ENCODE results near the gene G3BP2. TPM values are rescaled to one million over a fixed set of nuclear protein-coding genes. Genes with fewer than 3 reads are reported as not detected.
A peak's percentile ranks its signal among the peaks of the same experiment; 100 is the strongest.

Gene G3BP2
- total and polyA plus RNA-seq, 9 of the 15 experiments (the other 6 are each of a cell fraction or from before 2014, with no cell fraction given), result 25.2 to 222 (median 130) TPM

DNA sequence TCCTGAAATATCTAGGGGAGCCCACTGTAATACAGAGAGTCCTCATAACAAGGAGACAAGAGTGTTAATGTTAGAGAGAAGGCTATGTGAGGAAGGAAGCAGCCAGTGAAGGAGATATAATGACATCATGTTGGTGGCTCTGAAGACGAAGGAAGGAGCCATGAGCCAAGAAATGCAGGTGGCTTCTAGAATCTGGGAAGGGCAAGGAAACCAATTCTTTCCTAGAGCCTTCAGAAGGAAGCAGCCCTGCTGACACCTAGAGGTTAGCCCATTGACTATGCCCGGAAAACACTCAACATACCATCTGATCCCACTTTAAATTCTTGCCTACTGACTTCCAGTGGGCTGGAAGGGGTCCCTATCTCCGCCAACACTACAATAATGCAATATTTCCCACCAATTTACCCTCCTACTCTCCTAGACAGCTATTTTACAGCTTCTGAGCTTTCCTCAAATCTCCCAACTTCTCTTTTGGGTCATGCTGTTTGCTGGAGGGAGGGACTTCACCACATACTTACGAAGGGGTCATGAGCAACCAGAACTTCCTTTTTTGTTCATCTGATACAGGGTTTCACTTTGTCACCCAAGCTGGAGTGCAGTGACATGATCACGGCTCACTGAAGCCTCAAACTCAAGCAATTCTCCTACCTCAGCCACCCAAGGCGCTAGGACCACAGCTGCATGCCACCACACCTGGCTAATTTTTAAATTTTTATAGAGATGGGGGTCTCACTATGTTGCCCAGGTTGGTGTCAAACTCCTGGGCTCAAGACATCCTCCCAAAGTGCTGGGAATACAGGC lies 25.2 kb upstream of the G3BP2 start (continued):
- no peak for TF ChIP-seq ZNF431 (CRISPR knock-in tag; IDR thresholded peaks at IDR 0.05)
- TF ChIP-seq, protein P1, sequence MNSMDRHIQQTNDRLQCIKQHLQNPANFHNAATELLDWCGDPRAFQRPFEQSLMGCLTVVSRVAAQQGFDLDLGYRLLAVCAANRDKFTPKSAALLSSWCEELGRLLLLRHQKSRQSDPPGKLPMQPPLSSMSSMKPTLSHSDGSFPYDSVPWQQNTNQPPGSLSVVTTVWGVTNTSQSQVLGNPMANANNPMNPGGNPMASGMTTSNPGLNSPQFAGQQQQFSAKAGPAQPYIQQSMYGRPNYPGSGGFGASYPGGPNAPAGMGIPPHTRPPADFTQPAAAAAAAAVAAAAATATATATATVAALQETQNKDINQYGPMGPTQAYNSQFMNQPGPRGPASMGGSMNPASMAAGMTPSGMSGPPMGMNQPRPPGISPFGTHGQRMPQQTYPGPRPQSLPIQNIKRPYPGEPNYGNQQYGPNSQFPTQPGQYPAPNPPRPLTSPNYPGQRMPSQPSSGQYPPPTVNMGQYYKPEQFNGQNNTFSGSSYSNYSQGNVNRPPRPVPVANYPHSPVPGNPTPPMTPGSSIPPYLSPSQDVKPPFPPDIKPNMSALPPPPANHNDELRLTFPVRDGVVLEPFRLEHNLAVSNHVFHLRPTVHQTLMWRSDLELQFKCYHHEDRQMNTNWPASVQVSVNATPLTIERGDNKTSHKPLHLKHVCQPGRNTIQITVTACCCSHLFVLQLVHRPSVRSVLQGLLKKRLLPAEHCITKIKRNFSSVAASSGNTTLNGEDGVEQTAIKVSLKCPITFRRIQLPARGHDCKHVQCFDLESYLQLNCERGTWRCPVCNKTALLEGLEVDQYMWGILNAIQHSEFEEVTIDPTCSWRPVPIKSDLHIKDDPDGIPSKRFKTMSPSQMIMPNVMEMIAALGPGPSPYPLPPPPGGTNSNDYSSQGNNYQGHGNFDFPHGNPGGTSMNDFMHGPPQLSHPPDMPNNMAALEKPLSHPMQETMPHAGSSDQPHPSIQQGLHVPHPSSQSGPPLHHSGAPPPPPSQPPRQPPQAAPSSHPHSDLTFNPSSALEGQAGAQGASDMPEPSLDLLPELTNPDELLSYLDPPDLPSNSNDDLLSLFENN (IDR thresholded peaks at IDR 0.05; ENCODE audit: low read depth in 2 of 2, low read length in 2 of 2), result no peak
- TF ChIP-seq ZNF79 (CRISPR knock-in tag; IDR thresholded peaks at IDR 0.05; ENCODE audit: low read depth), result no peak
- no peak for TF ChIP-seq ETV6 (IDR thresholded peaks at IDR 0.05; ENCODE audit: borderline replicate concordance in 1 of 2, low read depth in 2 of 2, low read length in 1 of 2)
- TF ChIP-seq ETV6 (CRISPR knock-in tag; IDR thresholded peaks at IDR 0.05; ENCODE audit: borderline replicate concordance), result no peak
- TF ChIP-seq, protein P2, sequence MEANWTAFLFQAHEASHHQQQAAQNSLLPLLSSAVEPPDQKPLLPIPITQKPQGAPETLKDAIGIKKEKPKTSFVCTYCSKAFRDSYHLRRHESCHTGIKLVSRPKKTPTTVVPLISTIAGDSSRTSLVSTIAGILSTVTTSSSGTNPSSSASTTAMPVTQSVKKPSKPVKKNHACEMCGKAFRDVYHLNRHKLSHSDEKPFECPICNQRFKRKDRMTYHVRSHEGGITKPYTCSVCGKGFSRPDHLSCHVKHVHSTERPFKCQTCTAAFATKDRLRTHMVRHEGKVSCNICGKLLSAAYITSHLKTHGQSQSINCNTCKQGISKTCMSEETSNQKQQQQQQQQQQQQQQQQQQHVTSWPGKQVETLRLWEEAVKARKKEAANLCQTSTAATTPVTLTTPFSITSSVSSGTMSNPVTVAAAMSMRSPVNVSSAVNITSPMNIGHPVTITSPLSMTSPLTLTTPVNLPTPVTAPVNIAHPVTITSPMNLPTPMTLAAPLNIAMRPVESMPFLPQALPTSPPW (CRISPR knock-in tag; IDR thresholded peaks at IDR 0.05), result no peak
- no peak for TF ChIP-seq FOXA3 (CRISPR knock-in tag; conservative IDR thresholded peaks at IDR 0.05 in 1 of 2, IDR thresholded peaks at IDR 0.05 in 1 of 2)
- TF ChIP-seq SRSF9 (IDR thresholded peaks at IDR 0.05; ENCODE audit: borderline replicate concordance, low read depth, low read length), result no peak
- TF ChIP-seq, protein P3, sequence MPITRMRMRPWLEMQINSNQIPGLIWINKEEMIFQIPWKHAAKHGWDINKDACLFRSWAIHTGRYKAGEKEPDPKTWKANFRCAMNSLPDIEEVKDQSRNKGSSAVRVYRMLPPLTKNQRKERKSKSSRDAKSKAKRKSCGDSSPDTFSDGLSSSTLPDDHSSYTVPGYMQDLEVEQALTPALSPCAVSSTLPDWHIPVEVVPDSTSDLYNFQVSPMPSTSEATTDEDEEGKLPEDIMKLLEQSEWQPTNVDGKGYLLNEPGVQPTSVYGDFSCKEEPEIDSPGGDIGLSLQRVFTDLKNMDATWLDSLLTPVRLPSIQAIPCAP (CRISPR knock-in tag; IDR thresholded peaks at IDR 0.05; ENCODE audit: borderline replicate concordance), result no peak
- no peak for TF ChIP-seq PCBP1 (IDR thresholded peaks at IDR 0.05; ENCODE audit: low read depth, low read length, poor library complexity, severe bottlenecking)
- TF ChIP-seq ZNF274 (IDR thresholded peaks at IDR 0.05; ENCODE audit: borderline replicate concordance, low read depth, low read length), result no peak
- TF ChIP-seq, protein P4, sequence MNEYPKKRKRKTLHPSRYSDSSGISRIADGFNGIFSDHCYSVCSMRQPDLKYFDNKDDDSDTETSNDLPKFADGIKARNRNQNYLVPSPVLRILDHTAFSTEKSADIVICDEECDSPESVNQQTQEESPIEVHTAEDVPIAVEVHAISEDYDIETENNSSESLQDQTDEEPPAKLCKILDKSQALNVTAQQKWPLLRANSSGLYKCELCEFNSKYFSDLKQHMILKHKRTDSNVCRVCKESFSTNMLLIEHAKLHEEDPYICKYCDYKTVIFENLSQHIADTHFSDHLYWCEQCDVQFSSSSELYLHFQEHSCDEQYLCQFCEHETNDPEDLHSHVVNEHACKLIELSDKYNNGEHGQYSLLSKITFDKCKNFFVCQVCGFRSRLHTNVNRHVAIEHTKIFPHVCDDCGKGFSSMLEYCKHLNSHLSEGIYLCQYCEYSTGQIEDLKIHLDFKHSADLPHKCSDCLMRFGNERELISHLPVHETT (CRISPR knock-in tag; conservative IDR thresholded peaks at IDR 0.05 in 1 of 2, IDR thresholded peaks at IDR 0.05 in 1 of 2), result 0 out of 4 replicates have a peak, but pooled peaks of 1 of the 2 experiments have one; percentile 44
- TF ChIP-seq RAD21 (CRISPR knock-in tag; conservative IDR thresholded peaks at IDR 0.05 in 1 of 2, IDR thresholded peaks at IDR 0.05 in 1 of 2), result peak in 1 of 2 experiments; percentile 28; a peak in 2 of 4 replicates
- TF ChIP-seq HOXB6 (CRISPR knock-in tag; IDR thresholded peaks at IDR 0.05; ENCODE audit: borderline replicate concordance), result no peak
- TF ChIP-seq DDX20 (tag; IDR thresholded peaks at IDR 0.05; ENCODE audit: low read depth), result no peak
- no peak for TF ChIP-seq POLR2G (IDR thresholded peaks at IDR 0.05; ENCODE audit: low read depth, low read length)
- TF ChIP-seq NELFE (IDR thresholded peaks at IDR 0.05; ENCODE audit: insufficient read depth, insufficient read length), result no peak
- no peak for TF ChIP-seq ARID1B (IDR thresholded peaks at IDR 0.05)

Measured in K562 (cell line).